Mesothelial cell of epicardium (in vitro differentiated cells): ENCODE measurements around the gene WWOX. TPM values are rescaled to one million over a fixed set of nuclear protein-coding genes. Genes with fewer than 3 reads are reported as not detected.

Source experiments
- DNase-seq, 2 experiments: peaks; one replicate each; pipeline ENCODE4 v3.0.0; 2021; ENCODE audit warnings: low spot score in 2 of 2; ENCODE audit not compliant: unreplicated experiment in 2 of 2
- H3K27ac Mint-ChIP-seq: 2 replicates; pipeline ENCODE4 v1.8.0; 2021; ENCODE audit warnings: mixed read lengths
- H3K27me3 Mint-ChIP-seq: 2 replicates; pipeline ENCODE4 v1.8.0; 2021; ENCODE audit warnings: low read depth, mixed read lengths
- H3K36me3 Mint-ChIP-seq: 2 replicates; pipeline ENCODE4 v1.8.0; 2021; ENCODE audit warnings: mixed read lengths
- H3K4me1 Mint-ChIP-seq: 2 replicates; pipeline ENCODE4 v1.8.0; 2021; ENCODE audit warnings: mixed read lengths
- H3K4me3 Mint-ChIP-seq: 2 replicates; pipeline ENCODE4 v1.8.0; 2021; ENCODE audit warnings: mild to moderate bottlenecking, moderate library complexity, mixed read lengths
- H3K9me3 Mint-ChIP-seq: 2 replicates; pipeline ENCODE4 v1.8.0; 2021; ENCODE audit warnings: mixed read lengths
- total RNA-seq: library from RNA; stranded (reverse); gene quantifications from 3 replicates; pipeline ENCODE4 v1.2.1, GENCODE V29; 2021
- TF ChIP-seq, protein P1 (sequence below): fragments of 200-600 bp; sonication (generic); IDR thresholded peaks from one replicate; pipeline ENCODE4 v1.5.0; 2021; ENCODE audit warnings: antibody characterized with exemption; ENCODE audit not compliant: unreplicated experiment

The WWOX gene
- total RNA-seq, 1 donor from 2014 or later, result 29.7 TPM

DNA sequence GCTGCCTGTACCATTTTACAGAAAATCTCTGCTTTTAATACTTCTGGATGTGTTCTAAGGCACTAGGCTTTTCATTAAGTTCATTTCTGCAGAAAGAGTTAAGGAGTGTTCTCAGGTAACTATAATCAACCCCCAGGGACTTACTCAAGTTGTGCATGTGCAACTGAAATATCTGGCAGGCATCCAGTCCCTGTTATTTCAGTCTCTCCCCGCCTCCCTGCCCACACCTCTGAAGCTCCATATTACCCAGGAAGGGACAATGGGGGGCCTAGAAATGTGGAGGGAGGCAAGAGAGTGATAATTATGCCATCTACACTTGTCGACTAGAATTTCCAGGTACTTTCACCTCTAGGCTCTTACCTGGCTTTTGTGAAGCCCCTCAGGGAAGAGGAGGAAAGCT is 1068.9 kb downstream of the WWOX start:
- H3K4me3 Mint-ChIP-seq, result no peak overlapping the region
- TF ChIP-seq, protein P1, sequence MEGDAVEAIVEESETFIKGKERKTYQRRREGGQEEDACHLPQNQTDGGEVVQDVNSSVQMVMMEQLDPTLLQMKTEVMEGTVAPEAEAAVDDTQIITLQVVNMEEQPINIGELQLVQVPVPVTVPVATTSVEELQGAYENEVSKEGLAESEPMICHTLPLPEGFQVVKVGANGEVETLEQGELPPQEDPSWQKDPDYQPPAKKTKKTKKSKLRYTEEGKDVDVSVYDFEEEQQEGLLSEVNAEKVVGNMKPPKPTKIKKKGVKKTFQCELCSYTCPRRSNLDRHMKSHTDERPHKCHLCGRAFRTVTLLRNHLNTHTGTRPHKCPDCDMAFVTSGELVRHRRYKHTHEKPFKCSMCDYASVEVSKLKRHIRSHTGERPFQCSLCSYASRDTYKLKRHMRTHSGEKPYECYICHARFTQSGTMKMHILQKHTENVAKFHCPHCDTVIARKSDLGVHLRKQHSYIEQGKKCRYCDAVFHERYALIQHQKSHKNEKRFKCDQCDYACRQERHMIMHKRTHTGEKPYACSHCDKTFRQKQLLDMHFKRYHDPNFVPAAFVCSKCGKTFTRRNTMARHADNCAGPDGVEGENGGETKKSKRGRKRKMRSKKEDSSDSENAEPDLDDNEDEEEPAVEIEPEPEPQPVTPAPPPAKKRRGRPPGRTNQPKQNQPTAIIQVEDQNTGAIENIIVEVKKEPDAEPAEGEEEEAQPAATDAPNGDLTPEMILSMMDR, result no peak

DNA sequence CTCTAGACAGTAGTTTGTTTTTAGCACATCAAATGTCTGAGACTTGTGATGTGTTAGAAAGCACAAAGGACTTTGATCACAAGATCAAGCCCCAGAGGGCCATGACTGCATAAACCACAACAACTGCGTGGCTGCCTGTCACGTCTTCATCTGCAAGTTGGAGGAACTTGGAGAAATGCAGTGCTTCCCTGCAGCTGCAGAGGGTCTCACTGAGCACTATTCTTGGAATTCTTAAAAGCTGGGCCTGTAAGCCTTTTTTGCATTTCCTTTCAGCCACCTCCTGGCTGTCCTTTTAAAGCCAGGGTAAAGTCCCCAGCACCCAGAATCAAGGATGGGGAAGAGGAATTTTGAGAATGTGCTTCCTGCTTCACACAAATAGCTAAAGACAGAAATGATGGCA is 1069.8 kb downstream of the WWOX start:
- no peak for DNase-seq

More for the DNA sequence above, 1068.9 kb downstream of the WWOX start:
- Mint-ChIP-seq H3K27ac (no peak overlapping the region), H3K36me3 (peaks cover 5% of the 10 kb centered on the region), H3K9me3 (peaks cover 11% of the 10 kb centered on the region), H3K27me3 (no peaks in the 10 kb centered on the region), H3K4me1 (peaks cover 39% of the 10 kb centered on the region)
- no peak for DNase-seq

DNA sequence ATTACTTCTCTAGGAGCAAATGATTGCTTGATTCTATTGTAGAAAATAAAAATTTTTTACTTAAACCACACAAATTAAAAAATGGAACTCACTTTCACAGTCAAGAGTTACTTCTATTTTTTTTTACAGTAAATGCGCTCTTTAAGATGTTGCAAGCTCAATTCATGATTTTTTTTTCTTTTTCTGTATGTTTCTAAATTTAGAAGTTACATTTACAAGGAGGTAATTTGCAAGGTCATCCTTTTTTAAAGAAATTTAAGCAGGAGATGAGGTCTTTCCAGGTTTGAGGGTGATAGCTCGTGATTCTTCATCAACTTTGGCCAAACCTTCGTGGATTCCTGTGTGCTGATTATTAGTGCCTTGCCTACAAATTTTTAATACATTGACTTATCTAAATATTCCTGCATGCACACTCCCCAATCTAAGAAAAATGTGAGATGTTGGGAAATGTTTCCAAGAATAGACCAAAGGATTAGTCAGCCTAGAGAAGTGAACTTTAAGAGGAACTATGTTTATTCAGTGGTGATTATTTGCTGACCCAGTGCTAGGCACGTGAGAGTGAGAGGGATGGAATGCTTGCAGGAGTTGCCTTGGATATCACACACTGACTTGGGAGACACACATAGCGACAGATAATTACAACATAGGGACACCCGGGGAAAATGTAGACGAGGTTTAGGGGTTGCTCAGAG is 1071.2 kb downstream of the WWOX start:
- TF ChIP-seq, protein P1, result no peak
- Mint-ChIP-seq H3K4me1 (peaks cover 19% of the 10 kb centered on the region), H3K27ac (no peak overlapping the region), H3K4me3 (no peak overlapping the region), H3K9me3 (peaks cover 11% of the 10 kb centered on the region), H3K27me3 (no peaks in the 10 kb centered on the region), H3K36me3 (peaks cover 5% of the 10 kb centered on the region)
- no peak for DNase-seq

More for the DNA sequence above, 1069.8 kb downstream of the WWOX start:
- Mint-ChIP-seq H3K27me3 (no peaks in the 10 kb centered on the region), H3K4me1 (peaks cover 32% of the 10 kb centered on the region), H3K4me3 (no peak overlapping the region), H3K27ac (no peak overlapping the region), H3K36me3 (peaks cover 5% of the 10 kb centered on the region), H3K9me3 (peaks cover 11% of the 10 kb centered on the region)
- TF ChIP-seq, protein P1, result no peak

DNA sequence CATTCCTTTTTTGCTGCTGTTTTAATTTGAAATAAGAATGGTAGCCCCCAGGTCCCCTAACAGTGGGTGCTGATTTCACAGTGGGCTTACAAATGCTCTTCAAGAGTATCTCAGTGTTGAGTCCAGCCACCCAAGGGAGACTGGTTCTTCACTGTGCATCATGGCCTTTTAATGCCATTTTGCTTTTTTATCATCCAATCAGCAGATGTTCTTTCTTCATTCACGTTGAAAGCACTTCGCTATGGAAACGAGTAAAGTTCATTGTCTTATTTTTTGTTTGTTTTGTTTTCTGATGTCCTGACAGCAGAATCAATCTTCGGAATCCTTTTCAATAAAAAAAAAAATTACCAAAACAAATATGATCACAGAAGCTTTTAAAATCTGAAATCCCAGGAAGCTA is 1072.0 kb downstream of the WWOX start:
- H3K4me1 Mint-ChIP-seq, result peaks cover 13% of the 10 kb centered on the region
- no peaks in the 10 kb centered on the region for H3K27me3 Mint-ChIP-seq
- H3K4me3 Mint-ChIP-seq, result no peak overlapping the region
- DNase-seq, result no peak
- no peak overlapping the region for H3K27ac Mint-ChIP-seq
- TF ChIP-seq, protein P1, result no peak
- peaks cover 15% of the 10 kb centered on the region for H3K9me3 Mint-ChIP-seq
- peaks cover 5% of the 10 kb centered on the region for H3K36me3 Mint-ChIP-seq

DNA sequence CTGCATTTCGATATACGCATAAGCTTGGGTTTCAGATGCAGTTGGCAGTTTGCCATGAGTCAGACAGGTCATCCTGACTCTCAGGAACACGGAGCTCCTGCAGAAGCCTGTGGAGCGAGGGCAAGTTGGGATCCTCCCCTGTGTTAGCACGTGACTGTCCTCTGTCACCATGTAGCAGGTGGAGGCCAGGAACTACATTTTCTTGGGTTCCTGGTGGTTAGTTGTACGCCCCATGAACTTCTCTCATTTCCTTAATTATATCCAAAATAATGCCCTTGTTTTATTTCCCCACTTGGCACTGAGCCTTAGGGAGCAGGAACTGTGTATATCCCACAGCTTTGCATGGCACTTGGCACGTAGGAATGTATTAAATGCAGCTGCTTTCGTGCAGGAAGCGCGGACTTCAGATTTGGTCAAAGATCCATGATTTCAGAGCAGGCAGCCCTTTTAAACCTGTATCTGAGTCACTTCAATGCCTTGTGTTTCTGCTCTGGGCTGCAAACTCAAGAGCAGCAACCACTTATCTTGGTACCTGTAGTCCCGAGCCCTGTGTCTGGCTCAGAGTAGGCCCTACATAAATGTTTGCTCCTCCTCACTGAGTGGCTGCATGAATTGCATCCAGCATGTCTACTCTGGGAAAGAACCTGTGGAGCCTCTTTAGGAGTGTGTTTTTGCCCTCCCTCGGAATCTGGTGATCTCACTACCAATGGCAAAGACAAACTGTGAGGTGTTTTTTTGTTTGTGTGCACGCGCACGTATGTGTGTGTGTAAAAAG is 1072.7 kb downstream of the WWOX start:
- no peak for DNase-seq
- H3K36me3 Mint-ChIP-seq, result peaks cover 5% of the 10 kb centered on the region
- H3K27me3 Mint-ChIP-seq, result no peaks in the 10 kb centered on the region
- TF ChIP-seq, protein P1, result no peak
- H3K4me1 Mint-ChIP-seq, result peaks cover 12% of the 10 kb centered on the region
- H3K9me3 Mint-ChIP-seq, result peaks cover 16% of the 10 kb centered on the region
- H3K4me3 Mint-ChIP-seq, result no peak overlapping the region
- H3K27ac Mint-ChIP-seq, result no peak overlapping the region
